Measurements from ENCODE around the gene TMEM200B. TPM values are rescaled to one million over a fixed set of nuclear protein-coding genes. Genes with fewer than 3 reads are reported as not detected.

Gene TMEM200B
- total RNA-seq, 1 donor from 2014 or later: not detected

DNA sequence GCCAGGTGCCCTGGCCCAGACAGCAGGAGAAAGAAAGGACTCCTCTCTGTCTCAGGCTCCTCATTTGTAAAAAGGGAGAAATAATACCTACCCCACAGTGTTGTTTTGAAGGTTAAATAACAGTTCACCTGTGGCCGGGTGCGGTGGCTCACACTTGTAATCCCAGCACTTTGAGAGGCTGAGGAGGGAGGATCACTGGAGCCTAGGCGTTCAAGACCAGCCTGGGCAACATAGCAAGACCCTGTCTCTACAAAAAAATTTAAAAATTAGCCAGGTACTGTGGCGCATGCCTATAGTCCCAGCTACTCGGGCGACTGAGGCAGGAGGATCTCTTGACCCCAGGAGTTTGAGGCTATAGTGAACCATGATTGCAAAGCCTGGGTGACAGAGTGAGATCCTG lies 2.5 kb upstream of the TMEM200B start:
- CTCF ChIA-PET: no interaction called here
- Mint-ChIP-seq H3K27me3 (peaks cover 10% of the 10 kb centered on the region), H3K4me1 (peaks cover 16% of the 10 kb centered on the region), H3K4me3 (peak overlapping the region; percentile 78), H3K36me3 (ENCODE audit: low read depth) (no peaks in the 10 kb centered on the region), H3K9me3 (no peaks in the 10 kb centered on the region), H3K27ac (no peak overlapping the region)
- no peak for ATAC-seq (ENCODE audit: low read depth)
- POLR2A ChIA-PET: no interaction called here
- TF ChIP-seq, protein P1, sequence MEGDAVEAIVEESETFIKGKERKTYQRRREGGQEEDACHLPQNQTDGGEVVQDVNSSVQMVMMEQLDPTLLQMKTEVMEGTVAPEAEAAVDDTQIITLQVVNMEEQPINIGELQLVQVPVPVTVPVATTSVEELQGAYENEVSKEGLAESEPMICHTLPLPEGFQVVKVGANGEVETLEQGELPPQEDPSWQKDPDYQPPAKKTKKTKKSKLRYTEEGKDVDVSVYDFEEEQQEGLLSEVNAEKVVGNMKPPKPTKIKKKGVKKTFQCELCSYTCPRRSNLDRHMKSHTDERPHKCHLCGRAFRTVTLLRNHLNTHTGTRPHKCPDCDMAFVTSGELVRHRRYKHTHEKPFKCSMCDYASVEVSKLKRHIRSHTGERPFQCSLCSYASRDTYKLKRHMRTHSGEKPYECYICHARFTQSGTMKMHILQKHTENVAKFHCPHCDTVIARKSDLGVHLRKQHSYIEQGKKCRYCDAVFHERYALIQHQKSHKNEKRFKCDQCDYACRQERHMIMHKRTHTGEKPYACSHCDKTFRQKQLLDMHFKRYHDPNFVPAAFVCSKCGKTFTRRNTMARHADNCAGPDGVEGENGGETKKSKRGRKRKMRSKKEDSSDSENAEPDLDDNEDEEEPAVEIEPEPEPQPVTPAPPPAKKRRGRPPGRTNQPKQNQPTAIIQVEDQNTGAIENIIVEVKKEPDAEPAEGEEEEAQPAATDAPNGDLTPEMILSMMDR (IDR thresholded peaks at IDR 0.05): no peak
- DNase-seq: no peak
- intact Hi-C loops (cut with micrococcal nuclease): no loop called here

DNA sequence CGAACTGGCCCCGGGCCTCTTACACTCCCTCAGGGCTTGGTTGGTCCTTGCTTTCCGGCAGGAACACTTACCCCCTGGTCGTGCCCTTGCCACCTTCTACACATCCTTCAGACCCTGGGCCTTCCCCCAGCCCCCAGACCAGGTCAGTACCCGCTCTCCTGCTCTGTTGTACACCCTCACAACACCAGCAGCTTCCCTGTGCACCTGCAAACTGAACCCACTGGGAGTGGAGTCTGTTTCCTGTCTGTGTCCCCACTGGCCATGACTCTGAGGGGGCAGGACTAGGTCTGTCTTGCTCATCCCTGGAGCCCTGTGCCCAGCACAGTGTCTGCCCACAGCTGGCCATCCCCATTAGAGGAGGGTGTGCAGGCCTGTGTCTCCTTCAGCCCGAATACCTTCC lies 2.1 kb upstream of the TMEM200B start:
- intact Hi-C loops (cut with micrococcal nuclease): no loop called here
- TF ChIP-seq, protein P1 (IDR thresholded peaks at IDR 0.05): no peak
- peaks cover 10% of the 10 kb centered on the region for H3K27me3 Mint-ChIP-seq
- no peak overlapping the region for H3K27ac Mint-ChIP-seq
- peaks cover 17% of the 10 kb centered on the region for H3K4me1 Mint-ChIP-seq
- no peak for ATAC-seq (ENCODE audit: low read depth)
- no peaks in the 10 kb centered on the region for H3K36me3 Mint-ChIP-seq (ENCODE audit: low read depth)
- ChIA-PET CTCF (no interaction called here), POLR2A (interaction anchor here (0.6 kb wide), 1 partner anchor 18 kb away, joined by 4 read pairs; no protein-coding TSS in a partner anchor)
- DNase-seq: no peak
- H3K4me3 Mint-ChIP-seq: peak overlapping the region; percentile 78
- H3K9me3 Mint-ChIP-seq: no peaks in the 10 kb centered on the region

DNA sequence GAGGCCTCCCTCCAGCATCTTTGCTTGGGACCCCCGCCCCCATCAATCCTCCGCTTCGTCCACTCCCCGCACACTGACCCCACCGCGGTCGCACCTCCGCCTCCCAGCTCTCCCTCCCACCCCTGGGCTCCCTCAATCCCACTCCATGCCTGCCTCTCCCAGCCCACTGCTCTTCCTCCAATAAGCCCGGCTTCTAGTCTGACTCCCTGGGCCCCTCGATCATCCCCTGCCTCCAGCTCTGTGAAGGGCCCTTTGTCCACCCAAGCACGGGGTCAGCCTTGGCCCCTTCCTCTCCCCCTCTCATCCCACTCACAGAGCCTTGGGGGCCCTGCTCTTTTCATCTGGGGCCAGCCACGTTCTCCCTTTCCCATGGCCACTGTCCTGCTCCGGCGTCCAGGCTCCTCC lies 1.5 kb upstream of the TMEM200B start:
- Mint-ChIP-seq H3K27me3 (peaks cover 10% of the 10 kb centered on the region), H3K4me1 (peaks cover 19% of the 10 kb centered on the region), H3K27ac (no peak overlapping the region), H3K4me3 (peak overlapping the region; percentile 78), H3K36me3 (ENCODE audit: low read depth) (no peaks in the 10 kb centered on the region), H3K9me3 (no peaks in the 10 kb centered on the region)
- TF ChIP-seq, protein P1 (IDR thresholded peaks at IDR 0.05): no peak
- POLR2A ChIA-PET: interaction anchor here (0.6 kb wide), 1 partner anchor 19 kb away, joined by 4 read pairs; no protein-coding TSS in a partner anchor
- intact Hi-C loops (cut with micrococcal nuclease): no loop called here
- ATAC-seq (ENCODE audit: low read depth) (no peak), DNase-seq (no peak)
- CTCF ChIA-PET: no interaction called here

DNA sequence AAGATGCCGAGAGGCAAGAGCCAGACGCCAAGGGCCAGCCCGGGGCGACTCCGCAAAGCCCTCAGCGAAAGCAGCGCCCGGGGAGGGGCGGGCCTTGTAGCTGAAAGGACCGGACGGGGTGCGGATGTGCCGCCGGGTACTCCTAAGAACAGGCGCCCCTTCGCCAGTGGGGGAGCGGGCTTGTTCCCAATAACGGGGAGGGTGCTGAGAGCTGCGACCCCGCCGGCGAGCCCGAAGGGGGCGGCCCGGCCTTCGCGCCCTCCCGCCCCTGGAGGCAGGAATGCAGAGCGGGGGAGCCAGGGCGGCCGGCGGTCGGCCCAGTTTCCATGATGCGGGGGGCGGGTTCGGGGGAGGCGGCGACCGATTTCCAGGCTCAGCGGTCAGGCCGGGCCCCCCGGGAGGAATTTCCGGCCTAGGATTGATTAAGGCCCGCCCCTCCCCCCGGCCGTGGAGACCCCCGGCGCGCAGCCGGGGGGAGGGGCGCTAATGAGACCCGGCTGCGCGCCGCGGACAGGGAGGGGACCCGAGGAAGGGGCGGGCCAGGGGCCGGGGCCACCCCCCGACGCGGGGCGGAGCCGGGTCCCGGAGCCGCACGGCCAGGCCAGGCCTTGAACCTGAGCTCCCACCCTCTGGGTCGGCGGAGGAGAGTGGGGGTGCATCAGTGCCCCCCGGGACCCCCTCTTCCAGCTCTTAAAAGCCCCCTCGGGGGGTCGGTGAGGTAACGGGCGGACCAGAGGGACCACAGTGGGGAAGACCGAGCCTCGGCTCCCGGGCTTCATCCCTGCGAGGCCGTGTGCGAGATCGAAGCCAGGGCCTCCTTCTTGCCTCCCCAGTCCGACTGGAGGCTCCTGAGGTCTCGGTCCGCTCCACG lies 898 bp upstream of the TMEM200B start:
- ChIA-PET POLR2A (interaction anchor here (0.6 to 0.8 kb wide), 2 partner anchors 11 to 889 kb away, joined by 3 read pairs; no protein-coding TSS in a partner anchor), CTCF (no interaction called here)
- peaks cover 5% of the 10 kb centered on the region for H3K36me3 Mint-ChIP-seq (ENCODE audit: low read depth)
- H3K4me3 Mint-ChIP-seq: peak overlapping the region; percentile 79
- H3K9me3 Mint-ChIP-seq: no peaks in the 10 kb centered on the region
- intact Hi-C loops (cut with micrococcal nuclease): loop anchor here (1.0 kb wide), 1 partner anchor 57 kb away; the partner anchor contains the start of gene SRSF4
- peaks cover 19% of the 10 kb centered on the region for H3K4me1 Mint-ChIP-seq
- no peak overlapping the region for H3K27ac Mint-ChIP-seq
- H3K27me3 Mint-ChIP-seq: peaks cover 10% of the 10 kb centered on the region
- DNase-seq (peak; percentile 56), ATAC-seq (ENCODE audit: low read depth) (peak; percentile 49)
- TF ChIP-seq, protein P1 (IDR thresholded peaks at IDR 0.05): no peak

Measured in activated B cell treated with CpG ODN at 0.5 μM for 24 hours (primary cell).